GM12864 (cell line): ENCODE data around the gene ASIC2.

Source experiments
- DNase-seq: peaks from one replicate; pipeline ENCODE4 v3.0.0-alpha.2; 2011; ENCODE audit warnings: low read depth
- H3K4me3 ChIP-seq: 2 replicates; pipeline ENCODE4 v1.5.1; 2011; ENCODE audit warnings: mild to moderate bottlenecking, low read depth, low read length, control low read depth
- TF ChIP-seq, protein P1 (sequence below): IDR thresholded peaks from 2 replicates; pipeline ENCODE4 v1.5.1; 2011; ENCODE audit warnings: low read depth, mild to moderate bottlenecking, moderate library complexity, low read length, control low read depth, inconsistent platforms; ENCODE audit errors: missing control alignments

ASIC2 gene

DNA sequence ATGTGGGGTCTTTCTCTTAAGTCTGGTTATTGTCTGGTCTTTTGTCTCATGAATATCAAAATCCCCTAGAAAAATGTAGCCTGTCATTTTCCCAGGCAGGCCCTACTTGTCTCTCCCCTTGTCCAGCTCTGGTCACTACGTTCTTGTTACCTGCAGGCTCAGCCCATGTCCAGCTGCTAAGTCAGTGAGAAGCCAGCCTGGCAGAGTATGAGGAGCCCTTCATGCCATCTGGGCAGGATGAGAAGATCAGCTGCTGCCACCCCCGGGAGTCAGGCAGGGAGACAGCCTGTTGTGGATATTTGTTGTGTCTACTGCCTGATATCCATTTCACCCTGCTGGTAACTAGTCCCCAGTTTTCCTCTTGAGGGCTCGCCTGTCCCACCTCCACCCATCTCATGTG is 88.9 kb downstream of the ASIC2 start:
- DNase-seq = no peak
- H3K4me3 ChIP-seq = no peak overlapping the region
- TF ChIP-seq, protein P1, sequence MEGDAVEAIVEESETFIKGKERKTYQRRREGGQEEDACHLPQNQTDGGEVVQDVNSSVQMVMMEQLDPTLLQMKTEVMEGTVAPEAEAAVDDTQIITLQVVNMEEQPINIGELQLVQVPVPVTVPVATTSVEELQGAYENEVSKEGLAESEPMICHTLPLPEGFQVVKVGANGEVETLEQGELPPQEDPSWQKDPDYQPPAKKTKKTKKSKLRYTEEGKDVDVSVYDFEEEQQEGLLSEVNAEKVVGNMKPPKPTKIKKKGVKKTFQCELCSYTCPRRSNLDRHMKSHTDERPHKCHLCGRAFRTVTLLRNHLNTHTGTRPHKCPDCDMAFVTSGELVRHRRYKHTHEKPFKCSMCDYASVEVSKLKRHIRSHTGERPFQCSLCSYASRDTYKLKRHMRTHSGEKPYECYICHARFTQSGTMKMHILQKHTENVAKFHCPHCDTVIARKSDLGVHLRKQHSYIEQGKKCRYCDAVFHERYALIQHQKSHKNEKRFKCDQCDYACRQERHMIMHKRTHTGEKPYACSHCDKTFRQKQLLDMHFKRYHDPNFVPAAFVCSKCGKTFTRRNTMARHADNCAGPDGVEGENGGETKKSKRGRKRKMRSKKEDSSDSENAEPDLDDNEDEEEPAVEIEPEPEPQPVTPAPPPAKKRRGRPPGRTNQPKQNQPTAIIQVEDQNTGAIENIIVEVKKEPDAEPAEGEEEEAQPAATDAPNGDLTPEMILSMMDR = no peak

DNA sequence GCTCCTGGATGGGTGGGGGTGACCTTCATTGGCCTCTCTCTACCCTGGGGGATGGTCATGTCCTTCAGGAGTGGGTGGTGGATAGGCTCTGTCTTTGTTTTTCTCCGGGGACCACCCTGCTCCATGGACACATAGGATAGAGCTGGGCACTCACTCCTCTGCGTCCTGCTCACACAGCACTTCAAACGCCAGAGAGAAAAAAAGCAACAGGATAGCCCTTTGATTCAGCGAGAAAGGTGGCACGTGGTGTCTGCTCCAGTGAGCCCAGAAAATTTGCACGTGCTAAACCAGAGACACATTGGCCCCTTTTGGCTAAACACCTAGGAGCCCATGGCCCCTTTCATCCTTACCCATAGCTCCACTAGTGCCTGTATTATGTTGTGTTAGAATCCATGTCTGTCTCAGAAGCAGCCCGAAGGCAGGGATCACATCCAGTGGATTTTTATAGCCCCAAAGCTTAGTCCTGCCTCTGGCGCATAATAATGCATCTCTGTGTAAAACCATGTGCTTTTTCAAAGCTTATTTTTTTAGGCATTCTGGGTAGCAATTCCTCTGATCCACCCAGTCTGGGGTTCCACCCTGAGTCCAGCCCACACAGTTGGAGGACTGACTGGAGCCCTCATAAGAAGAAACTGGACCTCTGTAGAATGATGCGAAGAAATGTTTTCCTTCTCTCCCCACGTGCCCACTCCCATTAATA is 90.1 kb downstream of the ASIC2 start:
- DNase-seq = no peak
- H3K4me3 ChIP-seq = no peak overlapping the region

DNA sequence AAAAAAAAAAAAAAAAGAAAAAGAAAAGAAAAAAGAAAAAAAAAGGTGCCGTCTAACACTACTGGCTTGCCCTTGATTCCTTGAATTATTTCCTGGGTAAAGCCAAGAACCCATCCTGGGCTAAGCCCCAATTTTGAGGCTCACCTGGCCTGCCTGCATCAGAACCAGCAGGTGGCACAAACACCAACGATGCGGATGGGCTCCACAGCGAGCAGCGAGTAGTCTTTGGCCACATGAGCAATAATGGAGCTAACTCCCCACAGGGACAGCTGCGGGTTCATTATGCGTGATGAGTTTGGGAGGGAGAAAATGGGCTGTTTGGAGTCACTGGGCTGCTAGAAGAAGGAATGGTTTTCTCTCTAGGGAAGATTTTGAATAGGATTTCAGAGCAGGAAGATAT is 91.1 kb downstream of the ASIC2 start:
- DNase-seq = no peak
- TF ChIP-seq, protein P1 = no peak
- no peak overlapping the region for H3K4me3 ChIP-seq

More for the DNA sequence above, 90.1 kb downstream of the ASIC2 start:
- TF ChIP-seq, protein P1 = no peak

DNA sequence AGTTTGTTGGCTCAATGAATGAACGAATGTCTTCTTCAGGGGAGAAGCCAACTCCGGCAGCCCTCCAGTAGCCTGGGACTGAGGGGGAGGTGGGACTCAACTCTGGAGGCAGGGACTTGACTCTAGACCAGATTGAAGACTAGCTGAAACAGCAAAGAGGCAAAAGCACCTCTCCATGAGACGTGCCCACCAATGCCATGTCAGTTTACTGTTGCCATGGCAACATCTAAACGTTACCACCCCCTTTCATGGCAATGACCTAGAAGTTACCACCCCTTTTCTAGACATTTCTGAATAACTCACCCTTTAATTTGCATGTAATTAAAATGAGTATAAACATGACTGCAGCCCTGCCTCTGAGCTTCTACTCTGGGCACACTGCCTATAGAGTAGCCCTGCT is 91.8 kb downstream of the ASIC2 start:
- TF ChIP-seq, protein P1 = no peak
- no peak overlapping the region for H3K4me3 ChIP-seq
- no peak for DNase-seq

DNA sequence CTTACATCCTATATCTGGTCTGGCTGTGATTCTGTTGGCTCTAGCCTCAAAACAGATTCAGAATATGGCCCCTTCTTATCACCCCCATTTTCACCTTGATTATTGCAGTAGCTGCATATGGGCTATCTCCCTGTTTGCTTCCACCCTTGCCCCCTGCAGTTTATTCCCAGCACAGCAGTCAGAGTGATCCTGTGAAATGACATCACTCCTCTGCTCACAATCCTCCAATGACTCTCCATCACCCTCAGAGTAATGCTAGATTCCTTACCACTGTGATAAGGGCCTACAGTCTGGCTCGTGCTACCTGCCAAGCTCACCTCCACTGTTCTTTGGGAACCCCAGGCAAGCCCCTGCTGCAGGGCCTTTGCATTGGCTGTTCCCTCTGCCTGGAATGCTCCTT is 92.5 kb downstream of the ASIC2 start:
- TF ChIP-seq, protein P1 = peak; percentile 1
- DNase-seq = no peak
- no peak overlapping the region for H3K4me3 ChIP-seq

DNA sequence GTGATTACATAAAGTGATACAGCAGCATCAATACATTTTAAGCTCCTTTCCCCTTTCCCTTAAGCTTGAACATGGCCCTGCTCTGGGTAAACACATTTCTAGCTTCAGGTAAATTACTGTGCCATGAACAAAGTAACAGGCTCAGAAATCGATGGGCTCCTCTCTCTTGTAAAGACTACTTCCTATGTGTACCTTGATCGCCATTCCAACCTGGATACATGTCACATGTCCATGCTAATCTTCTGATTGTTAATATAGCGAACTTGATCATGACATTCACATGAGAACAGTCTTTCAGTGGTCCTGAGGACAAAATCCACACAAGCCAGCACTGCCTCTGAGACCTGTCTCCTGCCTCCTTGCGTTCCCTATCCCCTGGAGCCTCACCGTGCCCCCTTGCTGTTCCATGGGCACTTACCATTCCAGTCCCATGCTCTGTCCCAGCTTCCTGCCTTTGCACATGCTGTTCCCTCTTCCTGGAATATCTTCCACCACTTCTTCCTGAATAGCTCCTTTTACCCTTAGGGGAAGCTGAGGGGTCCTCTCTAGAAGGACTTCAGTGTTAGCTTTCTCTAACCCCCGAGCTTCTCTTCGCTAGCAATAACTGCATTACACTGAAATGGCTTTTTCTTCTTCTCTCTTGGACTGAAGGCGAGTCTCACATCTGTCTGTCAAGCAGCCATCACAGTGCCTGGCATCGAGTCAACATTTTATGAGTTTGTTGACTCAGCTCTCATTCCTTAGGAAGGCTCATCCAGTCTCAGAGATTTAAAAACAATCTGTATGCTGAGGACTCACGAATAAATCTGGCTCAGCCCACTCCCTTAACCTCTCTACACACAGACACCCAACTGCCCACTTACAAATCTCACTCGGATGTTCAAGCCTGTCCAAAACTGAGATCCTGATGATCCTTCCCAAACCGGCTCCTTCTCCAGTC is 93.3 kb downstream of the ASIC2 start:
- DNase-seq = no peak
- TF ChIP-seq, protein P1 = peak; percentile 0
- no peak overlapping the region for H3K4me3 ChIP-seq

DNA sequence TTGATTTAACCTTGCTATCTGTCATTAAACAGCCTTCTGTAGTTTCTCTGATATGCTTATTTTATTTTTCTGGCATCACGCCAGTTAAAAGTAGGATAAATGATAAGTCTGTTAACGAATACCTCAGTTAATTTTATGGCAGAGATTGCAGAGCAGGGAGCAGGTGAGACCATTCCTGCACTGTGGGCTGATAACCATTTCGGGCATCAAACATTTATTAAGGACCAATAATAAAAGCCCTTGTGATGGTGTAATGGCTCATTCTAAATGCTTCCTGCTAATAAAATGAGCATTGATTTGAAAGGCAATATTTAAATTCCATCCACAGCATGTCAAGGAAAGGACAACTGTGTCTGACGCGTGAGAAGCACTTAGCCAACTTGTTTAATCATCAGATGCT is 94.1 kb downstream of the ASIC2 start:
- no peak overlapping the region for H3K4me3 ChIP-seq
- DNase-seq = no peak
- TF ChIP-seq, protein P1 = no peak
